Loucy (cell line): ENCODE results near the gene REPS2.

Experiments used
- EZH2phosphoT487 ChIP-seq: fragments of 200-600 bp; IDR thresholded peaks from 2 replicates; pipeline ENCODE4 v1.6.1; 2018; ENCODE audit warnings: antibody characterized with exemption, mild to moderate bottlenecking, moderate library complexity, borderline replicate concordance
- TF ChIP-seq, protein P1 (sequence below): fragments of 200-600 bp; sonication (generic); conservative IDR thresholded peaks from 2 replicates; pipeline ENCODE4 v1.5.1; 2014; ENCODE audit warnings: mild to moderate bottlenecking, antibody characterized with exemption, low read length

DNA sequence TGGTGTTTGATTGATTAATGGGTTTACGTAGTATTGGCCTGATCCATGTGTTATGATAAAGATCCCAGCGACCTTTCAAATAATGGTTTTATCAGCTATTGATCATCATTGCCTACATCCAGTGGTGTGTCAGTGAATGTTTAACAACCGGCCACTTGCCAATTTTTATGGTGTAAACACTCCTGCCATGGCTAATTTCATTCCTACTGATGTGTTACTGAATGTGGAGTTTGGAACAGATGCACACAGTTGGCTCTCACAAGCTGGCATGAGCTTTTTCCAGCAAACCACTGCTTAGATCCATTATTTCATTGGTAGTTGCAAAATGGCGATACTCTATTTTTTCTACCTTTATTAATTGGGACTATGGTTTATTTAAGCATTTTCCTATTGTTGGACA is 139.9 kb downstream of the REPS2 start:
- TF ChIP-seq, protein P1, sequence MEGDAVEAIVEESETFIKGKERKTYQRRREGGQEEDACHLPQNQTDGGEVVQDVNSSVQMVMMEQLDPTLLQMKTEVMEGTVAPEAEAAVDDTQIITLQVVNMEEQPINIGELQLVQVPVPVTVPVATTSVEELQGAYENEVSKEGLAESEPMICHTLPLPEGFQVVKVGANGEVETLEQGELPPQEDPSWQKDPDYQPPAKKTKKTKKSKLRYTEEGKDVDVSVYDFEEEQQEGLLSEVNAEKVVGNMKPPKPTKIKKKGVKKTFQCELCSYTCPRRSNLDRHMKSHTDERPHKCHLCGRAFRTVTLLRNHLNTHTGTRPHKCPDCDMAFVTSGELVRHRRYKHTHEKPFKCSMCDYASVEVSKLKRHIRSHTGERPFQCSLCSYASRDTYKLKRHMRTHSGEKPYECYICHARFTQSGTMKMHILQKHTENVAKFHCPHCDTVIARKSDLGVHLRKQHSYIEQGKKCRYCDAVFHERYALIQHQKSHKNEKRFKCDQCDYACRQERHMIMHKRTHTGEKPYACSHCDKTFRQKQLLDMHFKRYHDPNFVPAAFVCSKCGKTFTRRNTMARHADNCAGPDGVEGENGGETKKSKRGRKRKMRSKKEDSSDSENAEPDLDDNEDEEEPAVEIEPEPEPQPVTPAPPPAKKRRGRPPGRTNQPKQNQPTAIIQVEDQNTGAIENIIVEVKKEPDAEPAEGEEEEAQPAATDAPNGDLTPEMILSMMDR, result no peak
- no peak for TF ChIP-seq EZH2phosphoT487
